Nephron (organoid): ENCODE measurements around the gene NT5DC2.

ENCODE experiments used
- H3K27ac Mint-ChIP-seq, 3 experiments: 2 replicates each; pipeline ENCODE4 v1.8.0; 2020; ENCODE audit warnings: mixed read lengths in 3 of 3, mild to moderate bottlenecking in 2 of 3, moderate library complexity in 1 of 3
- H3K27me3 Mint-ChIP-seq: 2 replicates; pipeline ENCODE4 v1.8.0; 2021; ENCODE audit warnings: low read depth, mild to moderate bottlenecking, moderate library complexity, mixed read lengths
- H3K36me3 Mint-ChIP-seq: 2 replicates; pipeline ENCODE4 v1.8.0; 2020; ENCODE audit warnings: low read depth, mixed read lengths
- H3K4me1 Mint-ChIP-seq: 2 replicates; pipeline ENCODE4 v1.8.0; 2020; ENCODE audit warnings: mixed read lengths
- H3K4me3 Mint-ChIP-seq, 3 experiments: 2 replicates each; pipeline ENCODE4 v1.8.0; 2020; ENCODE audit warnings: mild to moderate bottlenecking in 3 of 3, mixed read lengths in 3 of 3, moderate library complexity in 2 of 3
- H3K9me3 Mint-ChIP-seq: 2 replicates; pipeline ENCODE4 v1.8.0; 2020; ENCODE audit warnings: mixed read lengths
- CTCF ChIP-seq, 3 experiments: fragments of 200-600 bp; sonication (generic); IDR thresholded peaks; one replicate each; pipeline ENCODE4 v1.5.0; 2021; ENCODE audit warnings: antibody characterized with exemption in 3 of 3; ENCODE audit not compliant: unreplicated experiment in 3 of 3

NT5DC2 gene

DNA sequence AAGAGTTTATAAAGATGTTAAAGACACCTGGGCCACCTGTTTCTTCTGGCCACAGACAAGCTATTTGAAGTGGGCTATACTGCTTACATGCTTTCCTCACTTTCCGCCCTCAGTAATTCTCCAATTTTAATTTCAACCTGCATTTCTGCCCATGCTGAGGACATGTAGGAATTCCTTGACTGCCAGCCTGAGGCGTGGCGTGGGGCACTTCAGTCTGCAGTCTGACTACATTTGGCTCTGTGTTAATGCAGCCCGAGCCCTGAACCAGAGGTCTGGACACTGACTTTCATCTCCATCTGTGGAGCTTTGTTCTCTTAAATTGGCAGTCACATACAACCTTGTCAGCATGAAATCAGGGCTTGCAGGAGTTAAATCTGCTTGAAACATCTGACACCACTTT is 11.3 kb upstream of the NT5DC2 start:
- Mint-ChIP-seq H3K27ac (no peak overlapping the region), H3K9me3 (no peaks in the 10 kb centered on the region), H3K36me3 (peaks cover 48% of the 10 kb centered on the region), H3K27me3 (no peaks in the 10 kb centered on the region), H3K4me1 (peaks cover 6% of the 10 kb centered on the region), H3K4me3 (no peak overlapping the region)
- no peak for TF ChIP-seq CTCF (IDR thresholded peaks at IDR 0.05; ENCODE audit: unreplicated experiment in 3 of 3)

DNA sequence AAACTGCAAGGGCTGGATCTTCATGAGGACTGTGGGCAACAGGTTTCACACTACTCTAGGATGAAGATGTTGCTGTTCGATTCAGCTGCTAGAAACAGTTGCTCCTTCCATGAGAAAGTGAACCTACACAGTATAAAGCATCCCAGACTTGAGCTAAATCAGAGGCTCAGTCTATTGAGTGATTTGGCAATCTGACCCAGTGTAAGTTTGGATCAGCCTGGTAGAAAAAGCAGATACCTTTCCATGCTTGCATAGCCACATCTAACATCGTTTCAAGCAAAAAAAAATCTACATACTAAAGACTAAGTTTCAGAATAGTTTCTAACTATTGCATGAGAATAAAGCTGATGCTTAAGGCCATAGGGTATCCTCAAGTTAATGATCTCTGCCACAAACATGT is 7.4 kb upstream of the NT5DC2 start:
- Mint-ChIP-seq H3K27ac (no peak overlapping the region), H3K9me3 (no peaks in the 10 kb centered on the region), H3K27me3 (no peaks in the 10 kb centered on the region), H3K4me3 (peak overlapping the region in 1 of 3 experiments; percentile 41), H3K4me1 (peaks cover 33% of the 10 kb centered on the region), H3K36me3 (peaks cover 41% of the 10 kb centered on the region)
- no peak for TF ChIP-seq CTCF (IDR thresholded peaks at IDR 0.05; ENCODE audit: unreplicated experiment in 3 of 3)

DNA sequence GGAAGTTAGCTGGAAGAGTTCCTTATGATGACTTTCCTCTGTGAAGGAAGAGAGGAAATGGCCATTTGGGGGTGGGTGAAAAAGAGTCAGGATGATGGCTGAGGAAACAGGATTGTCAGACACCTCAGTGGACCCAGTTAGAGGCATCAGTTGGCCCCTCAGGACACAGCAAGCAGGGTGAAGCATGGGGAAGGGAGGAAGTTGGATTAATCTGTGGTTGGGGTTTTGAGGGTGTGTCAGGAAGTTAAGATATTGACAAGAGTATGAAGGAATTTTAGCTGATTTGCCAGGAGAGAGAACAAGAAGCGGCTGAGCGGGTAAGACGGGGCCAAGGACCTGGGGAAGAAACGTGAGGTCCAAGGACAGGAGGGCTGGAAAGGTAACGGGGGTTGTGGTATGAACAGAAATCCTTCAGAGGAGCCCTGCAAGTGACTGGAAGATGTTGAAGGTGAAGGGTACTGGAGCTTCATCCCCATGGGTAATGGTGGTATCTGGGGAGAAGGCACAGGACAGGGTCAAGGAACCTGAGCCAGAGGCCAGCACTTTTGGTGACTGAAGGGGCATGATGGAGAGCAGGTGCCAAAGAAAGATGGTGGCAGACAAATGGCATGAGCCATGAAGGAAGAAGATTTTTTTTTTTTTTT is 5.5 kb upstream of the NT5DC2 start:
- Mint-ChIP-seq H3K36me3 (peaks cover 30% of the 10 kb centered on the region), H3K4me3 (peak overlapping the region; percentile 1 to 22 (median 9)), H3K27ac (peak overlapping the region in 2 of 3 experiments; percentile 39 to 58), H3K27me3 (no peaks in the 10 kb centered on the region), H3K9me3 (no peaks in the 10 kb centered on the region), H3K4me1 (peaks cover 44% of the 10 kb centered on the region)
- TF ChIP-seq CTCF (IDR thresholded peaks at IDR 0.05; ENCODE audit: unreplicated experiment in 3 of 3): no peak

DNA sequence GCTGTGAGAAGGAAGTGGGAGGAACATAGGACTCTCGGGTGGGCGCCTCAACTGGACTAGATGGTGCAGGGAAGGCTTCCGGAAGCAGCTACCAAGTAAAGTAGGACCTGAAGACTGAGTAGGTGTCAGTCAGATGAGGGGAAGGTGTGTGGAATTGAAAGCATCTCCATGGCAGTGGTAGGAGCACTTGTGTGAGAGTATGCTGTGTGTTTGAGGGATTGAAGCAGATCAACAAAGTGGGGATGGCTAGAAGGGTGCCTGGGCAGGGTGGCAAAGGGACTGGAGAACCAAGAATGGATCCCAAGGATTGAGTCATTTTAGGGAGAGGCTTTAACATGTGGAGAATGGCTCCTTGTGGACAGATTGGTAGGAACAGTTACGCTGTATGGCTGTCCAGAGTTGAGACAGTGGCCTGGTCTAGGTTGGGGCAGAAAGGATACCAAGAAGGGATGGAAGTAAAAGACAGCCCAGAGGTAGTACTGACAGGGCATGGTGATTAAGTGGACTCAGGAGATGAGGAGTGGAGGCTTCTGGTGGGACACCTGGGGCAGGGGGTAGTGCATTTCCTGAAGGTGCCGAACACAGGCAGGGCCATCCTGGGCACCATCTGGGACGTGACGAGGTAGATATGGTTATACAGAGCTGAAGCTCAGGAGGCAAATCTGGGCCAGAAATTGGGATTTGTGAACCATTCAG is 4.2 kb upstream of the NT5DC2 start:
- peaks cover 24% of the 10 kb centered on the region for H3K36me3 Mint-ChIP-seq
- H3K27ac Mint-ChIP-seq: peak overlapping the region; percentile 96 to 100 (median 98)
- TF ChIP-seq CTCF (IDR thresholded peaks at IDR 0.05; ENCODE audit: unreplicated experiment in 3 of 3): no peak
- H3K4me1 Mint-ChIP-seq: peaks cover 44% of the 10 kb centered on the region
- H3K4me3 Mint-ChIP-seq: peak overlapping the region; percentile 97 to 100 (median 97)
- H3K9me3 Mint-ChIP-seq: no peaks in the 10 kb centered on the region
- no peaks in the 10 kb centered on the region for H3K27me3 Mint-ChIP-seq

DNA sequence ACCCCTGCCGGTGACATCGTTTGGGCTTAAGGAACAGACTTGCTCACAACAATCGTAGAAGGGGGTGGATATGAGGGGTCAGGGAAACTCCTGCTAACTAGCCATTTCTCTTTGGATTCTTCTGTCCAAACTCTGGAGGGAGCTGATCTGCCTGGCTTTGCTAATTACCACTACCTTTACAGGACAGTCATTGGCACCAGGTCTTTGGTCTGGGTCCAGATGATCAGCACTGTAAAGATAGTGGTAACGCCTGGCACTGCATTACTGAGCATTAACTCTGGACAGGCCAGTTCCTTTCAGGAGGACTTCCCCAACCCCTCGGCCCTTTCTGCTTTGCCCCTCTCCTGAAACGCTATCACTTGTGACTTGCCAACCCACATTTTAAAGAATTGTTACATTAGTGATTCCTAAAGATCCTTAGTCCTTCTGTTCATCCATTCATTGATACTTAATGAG is 3.5 kb upstream of the NT5DC2 start:
- Mint-ChIP-seq H3K9me3 (no peaks in the 10 kb centered on the region), H3K4me3 (peak overlapping the region; percentile 97 to 100 (median 97)), H3K27me3 (no peaks in the 10 kb centered on the region), H3K27ac (peak overlapping the region; percentile 96 to 100 (median 98)), H3K36me3 (peaks cover 24% of the 10 kb centered on the region), H3K4me1 (peaks cover 44% of the 10 kb centered on the region)
- no peak for TF ChIP-seq CTCF (IDR thresholded peaks at IDR 0.05; ENCODE audit: unreplicated experiment in 3 of 3)
